ENCODE results near the gene MRGPRE. TPM values are rescaled to one million over a fixed set of nuclear protein-coding genes. Genes with fewer than 3 reads are reported as not detected.

The MRGPRE gene
- total RNA-seq, 1 donor from 2014 or later, result 1.0 TPM

DNA sequence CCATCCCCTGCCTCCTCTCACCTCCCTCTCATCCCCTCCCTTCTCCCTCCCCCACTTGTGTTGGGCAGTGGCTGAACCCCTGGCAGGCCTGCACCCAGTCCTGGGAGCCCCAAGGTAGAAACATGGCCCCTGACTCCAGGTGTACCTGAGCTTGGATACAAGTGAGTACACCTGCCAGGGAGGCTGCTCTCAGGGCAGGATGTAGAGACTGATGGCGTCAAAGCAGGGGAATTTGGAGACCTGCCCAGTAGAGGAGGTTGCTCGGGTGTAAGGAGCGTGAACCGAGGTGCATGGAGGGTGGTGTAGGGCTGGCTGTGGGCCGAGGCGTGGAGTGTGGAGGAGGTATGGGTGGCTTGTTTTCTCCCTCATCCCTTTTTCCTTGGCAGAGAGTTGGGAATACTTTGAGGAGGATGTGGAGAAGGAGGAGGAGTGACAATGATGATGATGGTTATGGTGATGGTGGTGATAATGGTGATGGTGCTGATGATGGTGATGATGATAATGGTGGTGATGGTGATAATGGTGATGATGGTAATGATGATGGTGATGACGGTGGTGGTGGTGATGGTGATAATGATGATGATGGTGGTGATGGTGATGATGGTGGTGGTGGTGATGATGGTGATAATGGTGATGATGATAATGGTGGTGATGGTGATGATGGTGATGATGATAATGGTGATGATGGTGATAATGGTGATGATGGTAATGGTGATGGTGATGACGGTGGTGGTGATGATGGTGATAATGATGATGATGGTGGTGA, 25.9 kb downstream of the MRGPRE start:
- DNase-seq, result peak; percentile 5
- Mint-ChIP-seq H3K4me3 (ENCODE audit: unreplicated experiment) (no peak overlapping the region), H3K9me3 (ENCODE audit: unreplicated experiment) (peaks cover 2% of the 10 kb centered on the region), H3K27me3 (ENCODE audit: unreplicated experiment) (peaks cover 4% of the 10 kb centered on the region), H3K4me1 (ENCODE audit: low read depth, unreplicated experiment) (peaks cover 15% of the 10 kb centered on the region), H3K27ac (ENCODE audit: unreplicated experiment) (no peak overlapping the region), H3K36me3 (ENCODE audit: unreplicated experiment) (peaks cover 6% of the 10 kb centered on the region)
- TF ChIP-seq CTCF (IDR thresholded peaks at IDR 0.05; ENCODE audit: partially characterized antibody, unreplicated experiment), result no peak

- H3K27ac Mint-ChIP-seq (ENCODE audit: unreplicated experiment), result peak overlapping the region; percentile 64
- TF ChIP-seq CTCF (IDR thresholded peaks at IDR 0.05; ENCODE audit: partially characterized antibody, unreplicated experiment), result no peak
- peak; percentile 23 for DNase-seq
- H3K4me1 Mint-ChIP-seq (ENCODE audit: low read depth, unreplicated experiment), result peaks cover 15% of the 10 kb centered on the region
- no peak overlapping the region for H3K4me3 Mint-ChIP-seq (ENCODE audit: unreplicated experiment)
- H3K36me3 Mint-ChIP-seq (ENCODE audit: unreplicated experiment), result peaks cover under 1% of the 10 kb centered on the region
- peaks cover 4% of the 10 kb centered on the region for H3K27me3 Mint-ChIP-seq (ENCODE audit: unreplicated experiment)
- peaks cover 2% of the 10 kb centered on the region for H3K9me3 Mint-ChIP-seq (ENCODE audit: unreplicated experiment)
Observed at GRCh38 chr11:3205261-3206155, 26.7 kb downstream of the MRGPRE start.

GRCh38 chr11:3204141-3205015, 27.8 kb downstream of the MRGPRE start:
- DNase-seq, result no peak
- Mint-ChIP-seq H3K9me3 (ENCODE audit: unreplicated experiment) (peaks cover 2% of the 10 kb centered on the region), H3K36me3 (ENCODE audit: unreplicated experiment) (no peaks in the 10 kb centered on the region), H3K27me3 (ENCODE audit: unreplicated experiment) (peaks cover 4% of the 10 kb centered on the region), H3K4me1 (ENCODE audit: low read depth, unreplicated experiment) (peaks cover 15% of the 10 kb centered on the region), H3K27ac (ENCODE audit: unreplicated experiment) (no peak overlapping the region), H3K4me3 (ENCODE audit: unreplicated experiment) (no peak overlapping the region)
- TF ChIP-seq CTCF (IDR thresholded peaks at IDR 0.05; ENCODE audit: partially characterized antibody, unreplicated experiment), result no peak

DNA sequence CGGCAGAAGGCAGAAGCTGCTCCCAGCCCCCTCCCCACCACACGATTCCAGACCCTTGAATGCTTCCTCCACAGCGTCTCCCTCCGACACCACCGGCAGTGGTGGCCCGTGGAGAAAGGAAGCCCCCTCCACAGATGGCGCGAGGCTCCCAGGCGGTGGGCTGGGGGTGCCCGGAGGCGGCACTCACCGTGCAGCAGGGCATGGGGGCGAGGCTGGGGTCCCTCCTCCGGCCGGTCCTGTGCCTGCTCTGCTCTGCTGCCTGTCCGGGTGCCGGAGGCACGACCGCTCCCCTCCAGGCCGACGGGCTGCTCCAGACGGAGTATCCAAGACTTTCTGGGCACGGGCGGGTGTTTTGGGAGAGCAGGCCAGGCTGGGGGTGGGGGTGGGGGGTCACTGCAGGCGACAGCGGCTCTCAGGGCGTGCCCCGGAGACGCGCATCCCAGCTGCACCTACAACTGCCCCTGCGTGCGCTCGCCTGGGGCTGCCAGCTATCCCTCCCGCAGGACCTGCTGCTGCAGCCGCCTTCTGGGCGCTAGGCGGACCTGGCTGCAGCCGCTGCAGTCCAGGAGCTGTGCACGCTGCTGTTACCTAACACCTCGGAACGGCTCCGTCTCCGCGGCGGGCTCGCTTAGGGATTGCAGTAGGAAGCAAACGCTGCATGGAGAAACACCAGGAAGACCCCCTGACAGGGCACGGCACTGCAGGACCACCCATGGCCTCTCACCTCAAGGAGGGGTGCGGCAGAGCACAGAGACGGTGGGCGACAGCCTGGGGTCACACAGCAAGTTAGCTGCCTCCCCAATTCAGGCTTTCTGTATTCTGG, 28.8 kb downstream of the MRGPRE start:
- Mint-ChIP-seq H3K4me1 (ENCODE audit: low read depth, unreplicated experiment) (peaks cover 15% of the 10 kb centered on the region), H3K4me3 (ENCODE audit: unreplicated experiment) (peak overlapping the region; percentile 30), H3K36me3 (ENCODE audit: unreplicated experiment) (no peaks in the 10 kb centered on the region), H3K9me3 (ENCODE audit: unreplicated experiment) (peaks cover 2% of the 10 kb centered on the region), H3K27me3 (ENCODE audit: unreplicated experiment) (peaks cover 4% of the 10 kb centered on the region), H3K27ac (ENCODE audit: unreplicated experiment) (no peak overlapping the region)
- DNase-seq, result no peak
- TF ChIP-seq CTCF (IDR thresholded peaks at IDR 0.05; ENCODE audit: partially characterized antibody, unreplicated experiment), result no peak

Data from glutamatergic neuron (in vitro differentiated cells).